Endothelial cell of umbilical vein (primary cell): Measurements from ENCODE around the gene MARVELD1. TPM values are rescaled to one million over a fixed set of nuclear protein-coding genes. Genes with fewer than 3 reads are reported as not detected.

Experiments used
- BruUV-seq: library from RNA; stranded (reverse); fragments of 400-500 nt; replicated peaks from 2 replicates; lab custom pipeline; 2021; lab: Mats Ljungman, UMichigan
- CTCF ChIA-PET: fragments of 300-600, 350-600 bp; sonication (Branson Sonifier 250); formaldehyde crosslinking; loops from one replicate; lab custom pipeline; 2021; ENCODE audit warnings: antibody characterized with exemption, inconsistent platforms; lab: Charles Lee
- POLR2A ChIA-PET: fragments of 300-600, 350-600 bp; sonication (Branson Sonifier 250); formaldehyde crosslinking; loops from one replicate; lab custom pipeline; 2021; ENCODE audit warnings: antibody characterized with exemption, inconsistent platforms; lab: Charles Lee
- DNase-seq: peaks from one replicate; pipeline ENCODE4 v3.0.0-alpha.2; 2011; ENCODE audit warnings: low read depth, low spot score
- FAIRE-seq: peaks from 2 replicates; lab custom pipeline; 2011; peaks lifted over from hg19 to GRCh38; lab: Jason Lieb, UNC
- H2AFZ ChIP-seq: 2 replicates; pipeline ENCODE4 v1.6.0; 2012; ENCODE audit warnings: low read depth, low read length, control low read depth, inconsistent platforms
- H3K27ac ChIP-seq: 2 replicates; pipeline ENCODE4 v1.5.1; 2011; ENCODE audit warnings: low read depth, mild to moderate bottlenecking, control low read depth, low read length, moderate library complexity; ENCODE audit not compliant: insufficient read depth
- H3K27me3 ChIP-seq, 2 experiments: 2 replicates each; pipeline versions ENCODE4 v1.6.0 to v1.6.1; 2011; ENCODE audit warnings: low read length in 2 of 2, mixed read lengths in 1 of 2; ENCODE audit not compliant: control insufficient read depth in 2 of 2, insufficient read depth in 2 of 2
- H3K36me3 ChIP-seq, 2 experiments: 2 replicates in 1 of 2; 3 replicates in 1 of 2; pipeline ENCODE4 v1.5.1; 2011; ENCODE audit warnings: low read length in 2 of 2, mild to moderate bottlenecking in 1 of 2, moderate library complexity in 1 of 2; ENCODE audit not compliant: control insufficient read depth in 2 of 2, insufficient read depth in 2 of 2; ENCODE audit errors: extremely low read depth in 1 of 2
- H3K4me1 ChIP-seq: 3 replicates; pipeline ENCODE4 v1.5.1; 2011; ENCODE audit warnings: mild to moderate bottlenecking, low read length; ENCODE audit not compliant: control insufficient read depth, insufficient read depth; ENCODE audit errors: extremely low read depth
- H3K4me2 ChIP-seq: 2 replicates; pipeline ENCODE4 v1.6.1; 2011; ENCODE audit warnings: low read length, control low read depth, mixed read lengths; ENCODE audit not compliant: insufficient read depth
- H3K4me3 ChIP-seq, 3 experiments: fragments of 200-600 bp in 1 of 3; sonication (generic), shearing (Covaris generic) in 1 of 3; replicated peaks in 1 of 3; 2 replicates each; pipeline ENCODE4 v1.5.1; 2011 to 2016; ENCODE audit warnings: control low read depth in 3 of 3, low read length in 3 of 3, mild to moderate bottlenecking in 2 of 3, inconsistent platforms in 1 of 3, low read depth in 1 of 3, moderate library complexity in 1 of 3; ENCODE audit not compliant: insufficient read depth in 1 of 3
- H3K79me2 ChIP-seq: 2 replicates; pipeline ENCODE4 v1.6.0; 2012; ENCODE audit warnings: low read length, inconsistent platforms; ENCODE audit not compliant: control insufficient read depth, insufficient read depth
- H3K9ac ChIP-seq: replicated peaks from 2 replicates; pipeline ENCODE3; 2011; ENCODE audit warnings: low read length, control low read depth; ENCODE audit not compliant: insufficient read depth; ENCODE audit errors: extremely low read depth
- H3K9me1 ChIP-seq: replicated peaks from 3 replicates; pipeline ENCODE4 v1.6.0; 2011; ENCODE audit warnings: mild to moderate bottlenecking, low read length; ENCODE audit not compliant: control insufficient read depth, insufficient read depth; ENCODE audit errors: extremely low read depth
- H3K9me3 ChIP-seq: replicated peaks from 2 replicates; pipeline ENCODE4 v1.5.1; 2012; ENCODE audit warnings: low read length, inconsistent platforms; ENCODE audit not compliant: control insufficient read depth, insufficient read depth
- H4K20me1 ChIP-seq: replicated peaks from 2 replicates; pipeline ENCODE3; 2011; ENCODE audit warnings: mild to moderate bottlenecking, low read length; ENCODE audit not compliant: control insufficient read depth, insufficient read depth; ENCODE audit errors: extremely low read depth
- EZH2 ChIP-seq: IDR thresholded peaks from 2 replicates; pipeline ENCODE4 v1.6.1; 2012; ENCODE audit warnings: borderline replicate concordance, low read depth, mild to moderate bottlenecking, moderate library complexity, low read length, inconsistent platforms; ENCODE audit not compliant: severe bottlenecking
- FOS ChIP-seq: IDR thresholded peaks from 2 replicates; pipeline ENCODE4 v1.6.1; 2011; ENCODE audit warnings: mild to moderate bottlenecking, low read length, moderate library complexity, borderline replicate concordance; ENCODE audit not compliant: insufficient read depth
- GATA2 ChIP-seq: IDR thresholded peaks from 2 replicates; pipeline ENCODE4 v1.7.0; 2011; ENCODE audit warnings: low read depth, mild to moderate bottlenecking, moderate library complexity, mixed read lengths, low read length; ENCODE audit not compliant: insufficient read length, insufficient read depth
- JUN ChIP-seq: IDR thresholded peaks from 2 replicates; pipeline ENCODE4 v1.6.1; 2011; ENCODE audit warnings: borderline replicate concordance, low read depth; ENCODE audit not compliant: insufficient read length, insufficient read depth
- MYC ChIP-seq: IDR thresholded peaks from one replicate; pipeline ENCODE4 v1.6.1; 2011; ENCODE audit warnings: mild to moderate bottlenecking, low read depth, low read length
- POLR2A ChIP-seq: IDR thresholded peaks from 2 replicates; pipeline ENCODE4 v1.6.1; 2012; ENCODE audit warnings: low read depth, mild to moderate bottlenecking, control low read depth, low read length
- POLR2AphosphoS5 ChIP-seq: IDR thresholded peaks from 2 replicates; pipeline ENCODE4 v1.6.1; 2012; ENCODE audit warnings: low read depth, mild to moderate bottlenecking, control low read depth, low read length, moderate library complexity; ENCODE audit not compliant: insufficient read depth
- dilution Hi-C: fragments of 300-500 bp; cut with MboI; formaldehyde crosslinking; loops from one replicate; pipeline ENCODE4 v1.15.0; 2019; ENCODE audit warnings: low sequenced_read_pairs; ENCODE audit not compliant: extremely low pct_ligation_motif_present
- intact Hi-C: fragments of 100-400 bp; cut with micrococcal nuclease; formaldehyde crosslinking; loops from one replicate; pipeline ENCODE4 v1.10.0; 2022
- polyA plus RNA-seq, 4 experiments: library from polyadenylated mRNA; depleted of rRNA in 3 of 4; stranded (reverse) in 3 of 4; unstranded in 1 of 4; fragments of >200 nt; gene quantifications; 2 replicates each; pipeline versions ENCODE4 v1.2.1 to v1.2.3, GENCODE V29; 2011 to 2012; ENCODE audit warnings: missing spikeins in 1 of 4
- total RNA-seq: library from RNA; stranded (reverse); gene quantifications from 2 replicates; pipeline ENCODE4 v1.2.3, GENCODE V29; 2021
- TF ChIP-seq, protein P1 (sequence below): IDR thresholded peaks from 2 replicates; pipeline ENCODE4 v1.6.1; 2011; ENCODE audit not compliant: insufficient read depth, insufficient read length
- TF ChIP-seq, protein P2 (sequence below), 2 donors: IDR thresholded peaks; 1 replicate in 1 of 2; 2 replicates in 1 of 2; pipeline ENCODE4 v1.5.1; 2011; ENCODE audit warnings: low read length in 2 of 2, mild to moderate bottlenecking in 2 of 2, moderate library complexity in 2 of 2, control low read depth in 1 of 2, inconsistent platforms in 1 of 2, low read depth in 1 of 2; ENCODE audit not compliant: insufficient read depth in 1 of 2; ENCODE audit errors: extremely low read depth in 1 of 2

The MARVELD1 gene
- total and polyA plus RNA-seq, 2 donors (not counting 3 experiments of a cell fraction or from before 2014, with no cell fraction given) = 67.3 to 78.3 TPM

DNA sequence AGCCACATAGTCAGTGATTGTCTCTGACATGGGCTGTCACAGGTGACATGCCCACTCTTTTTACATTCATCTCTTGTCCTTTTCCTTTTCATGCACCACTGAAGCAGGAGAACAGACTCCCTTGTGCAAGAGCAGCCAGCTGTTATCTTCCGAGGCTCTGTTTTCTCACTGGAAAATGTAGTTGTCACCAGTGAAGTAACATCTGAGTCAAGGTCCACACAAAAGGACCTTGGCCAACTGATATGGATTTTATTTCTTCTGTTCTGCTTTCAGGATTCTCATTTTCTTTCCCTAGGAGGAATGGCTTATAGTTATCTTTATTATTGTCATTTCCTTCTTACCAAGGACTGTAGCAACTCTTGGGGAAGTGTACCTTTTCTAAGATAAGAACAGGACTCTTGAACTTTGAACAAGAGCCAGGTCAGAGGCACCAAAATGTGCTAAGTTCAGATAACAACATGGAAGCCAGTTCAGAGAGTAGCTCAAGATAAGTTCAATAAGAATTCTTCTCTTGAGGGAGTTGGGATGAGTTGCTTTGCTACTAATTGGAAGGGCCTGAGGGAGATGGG is 49.2 kb upstream of the MARVELD1 start:
- Histone ChIP-seq H3K27me3 (no peaks in the 10 kb centered on the region), H3K4me1 (no peaks in the 10 kb centered on the region), H3K79me2 (no peaks in the 10 kb centered on the region), H3K9ac (no peak overlapping the region), H3K4me2 (no peak overlapping the region), H3K9me3 (no peaks in the 10 kb centered on the region), H3K27ac (no peak overlapping the region), H2AFZ (no peak overlapping the region), H3K9me1 (no peaks in the 10 kb centered on the region), H3K4me3 (no peak overlapping the region), H3K36me3 (peaks cover 9 to 14% of the 10 kb centered on the region in 2 experiments), H4K20me1 (no peaks in the 10 kb centered on the region)
- no peak for FAIRE-seq
- TF ChIP-seq EZH2 = no peak
- no peak for TF ChIP-seq JUN
- TF ChIP-seq POLR2A = no peak
- no peak for TF ChIP-seq MYC
- no peak for TF ChIP-seq POLR2AphosphoS5
- TF ChIP-seq FOS = no peak
- TF ChIP-seq, protein P1, sequence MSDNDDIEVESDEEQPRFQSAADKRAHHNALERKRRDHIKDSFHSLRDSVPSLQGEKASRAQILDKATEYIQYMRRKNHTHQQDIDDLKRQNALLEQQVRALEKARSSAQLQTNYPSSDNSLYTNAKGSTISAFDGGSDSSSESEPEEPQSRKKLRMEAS = no peak
- TF ChIP-seq, protein P2, sequence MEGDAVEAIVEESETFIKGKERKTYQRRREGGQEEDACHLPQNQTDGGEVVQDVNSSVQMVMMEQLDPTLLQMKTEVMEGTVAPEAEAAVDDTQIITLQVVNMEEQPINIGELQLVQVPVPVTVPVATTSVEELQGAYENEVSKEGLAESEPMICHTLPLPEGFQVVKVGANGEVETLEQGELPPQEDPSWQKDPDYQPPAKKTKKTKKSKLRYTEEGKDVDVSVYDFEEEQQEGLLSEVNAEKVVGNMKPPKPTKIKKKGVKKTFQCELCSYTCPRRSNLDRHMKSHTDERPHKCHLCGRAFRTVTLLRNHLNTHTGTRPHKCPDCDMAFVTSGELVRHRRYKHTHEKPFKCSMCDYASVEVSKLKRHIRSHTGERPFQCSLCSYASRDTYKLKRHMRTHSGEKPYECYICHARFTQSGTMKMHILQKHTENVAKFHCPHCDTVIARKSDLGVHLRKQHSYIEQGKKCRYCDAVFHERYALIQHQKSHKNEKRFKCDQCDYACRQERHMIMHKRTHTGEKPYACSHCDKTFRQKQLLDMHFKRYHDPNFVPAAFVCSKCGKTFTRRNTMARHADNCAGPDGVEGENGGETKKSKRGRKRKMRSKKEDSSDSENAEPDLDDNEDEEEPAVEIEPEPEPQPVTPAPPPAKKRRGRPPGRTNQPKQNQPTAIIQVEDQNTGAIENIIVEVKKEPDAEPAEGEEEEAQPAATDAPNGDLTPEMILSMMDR (IDR thresholded peaks at IDR 0.05; ENCODE audit: extremely low read depth in 1 of 2, insufficient read depth in 1 of 2, low read depth in 1 of 2, low read length in 2 of 2) = no peak
- TF ChIP-seq GATA2 = no peak
- intact Hi-C loops = no loop called here
- peak; percentile 40 for DNase-seq
- POLR2A ChIA-PET = no interaction called here
- BruUV-seq = no TSS peak
- dilution Hi-C loops = no loop called here
- CTCF ChIA-PET = interaction anchor here (2.2 kb wide), 1 partner anchor 12 kb away, joined by 10 read pairs; no protein-coding TSS in a partner anchor
